Measurements from ENCODE around the gene CDC26. TPM values are rescaled to one million over a fixed set of nuclear protein-coding genes. Genes with fewer than 3 reads are reported as not detected.
A peak's percentile ranks its signal among the peaks of the same experiment; 100 is the strongest.

CDC26 gene
- total RNA-seq (10 to 100 TPM; 23.1 to 23.8 TPM), polyA plus RNA-seq (100 to 1,000 TPM in 1 of 2 donors, 10 to 100 TPM in 1; 42.1 to 134 TPM)
- long read RNA-seq, donor 1, transcript CDC26-201 (4 exons, 872 nt), result major isoform, 5 of 13 reads
- long read RNA-seq, donor 1, partial matches to known transcripts, result 0 of 13 reads
- long read RNA-seq, donor 1, other reads (novel, unspliced or antisense), result 8 of 13 reads
- long read RNA-seq, donor 2, transcript CDC26-201 (4 exons, 872 nt), result major isoform, 12 of 27 reads
- long read RNA-seq, donor 2, partial matches to known transcripts, result 1 of 27 reads
- long read RNA-seq, donor 2, other reads (novel, unspliced or antisense), result 14 of 27 reads

GRCh38 chr9:113275157-113276131 is at the start of gene CDC26, which contains the start of gene PRPF4:
Gene CDC26 (minus strand): TSS chr9:113275572. CDS start chr9:113272507, 3,065 bp downstream.
Gene PRPF4 (plus strand): TSS chr9:113275658. CDS start chr9:113275744, 86 bp downstream.
- Histone ChIP-seq H3K4me3 (ENCODE audit: low read length in 2 of 2) (peak within 1 kb of the TSS; percentile 64 to 97), H3K36me3 (ENCODE audit: control insufficient read depth in 1 of 2, insufficient read depth in 2 of 2, low read length in 1 of 2) (peaks cover 2 to 6% of the 10 kb centered on the region in 2 donors), H3K27ac (ENCODE audit: low read depth in 1 of 2, low read length in 2 of 2) (peak within 1 kb of the TSS; percentile 47 to 82), H3K27me3 (ENCODE audit: control insufficient read depth in 1 of 2, insufficient read depth in 2 of 2, low read length in 1 of 2) (no peaks in the 10 kb centered on the region), H3K9me3 (ENCODE audit: control insufficient read depth, low read length) (no peaks in the 10 kb centered on the region), H3K4me1 (ENCODE audit: control insufficient read depth in 1 of 2, insufficient read depth in 2 of 2, low read length in 2 of 2) (peaks cover 2 to 4% of the 10 kb centered on the region in 2 donors)
- 0% methylated on average over 58 to 63 of the region's 63 CpGs for WGBS, 2 donors
- intact Hi-C loops (cut with DNase I), result loop anchor here (2.0 to 10.0 kb wide), 7 partner anchors 55 to 382 kb away; partner anchors contain the start of genes ALAD (in 2 of the 2), FKBP15 (in 1 of the 2), SLC31A1 (in 1 of the 2) and WDR31 (in 1 of the 2)
- DNase-seq (peak; percentile 98), ATAC-seq (ENCODE audit: low FRiP score) (peak; percentile 98)

- Histone ChIP-seq H3K4me3 (ENCODE audit: low read length in 2 of 2) (no peak overlapping the region), H3K27me3 (ENCODE audit: control insufficient read depth in 1 of 2, insufficient read depth in 2 of 2, low read length in 1 of 2) (no peaks in the 10 kb centered on the region), H3K36me3 (ENCODE audit: control insufficient read depth in 1 of 2, insufficient read depth in 2 of 2, low read length in 1 of 2) (no peaks in the 10 kb centered on the region), H3K4me1 (ENCODE audit: control insufficient read depth in 1 of 2, insufficient read depth in 2 of 2, low read length in 2 of 2) (no peaks in the 10 kb centered on the region), H3K9me3 (ENCODE audit: control insufficient read depth, low read length) (no peaks in the 10 kb centered on the region), H3K27ac (ENCODE audit: low read depth in 1 of 2, low read length in 2 of 2) (no peak overlapping the region)
- WGBS, 2 donors, result 83 to 86% methylated on average over 6 of the region's 6 CpGs
- no peak for DNase-seq
- intact Hi-C loops (cut with DNase I), result no loop called here
- ATAC-seq (ENCODE audit: low FRiP score), result no peak
Measured at GRCh38 chr9:113322671-113323070, 47.3 kb upstream of the CDC26 start.

- H3K27ac ChIP-seq (ENCODE audit: low read depth in 1 of 2, low read length in 2 of 2), result no peak overlapping the region
- intact Hi-C loops (cut with DNase I), result no loop called here
- no peak for ATAC-seq (ENCODE audit: low FRiP score)
- peaks cover 0 to 2% of the 10 kb centered on the region in 2 donors for H3K4me1 ChIP-seq (ENCODE audit: control insufficient read depth in 1 of 2, insufficient read depth in 2 of 2, low read length in 2 of 2)
- DNase-seq, result no peak
- no peaks in the 10 kb centered on the region for H3K27me3 ChIP-seq (ENCODE audit: control insufficient read depth in 1 of 2, insufficient read depth in 2 of 2, low read length in 1 of 2)
- no peaks in the 10 kb centered on the region for H3K9me3 ChIP-seq (ENCODE audit: control insufficient read depth, low read length)
- H3K4me3 ChIP-seq (ENCODE audit: low read length in 2 of 2), result no peak overlapping the region
- H3K36me3 ChIP-seq (ENCODE audit: control insufficient read depth in 1 of 2, insufficient read depth in 2 of 2, low read length in 1 of 2), result no peaks in the 10 kb centered on the region
- 97 to 99% methylated on average over 3 of the region's 3 CpGs for WGBS, 2 donors
Measured at GRCh38 chr9:113320051-113320450, 44.7 kb upstream of the CDC26 start.

- no peak overlapping the region for H3K27ac ChIP-seq (ENCODE audit: low read depth in 1 of 2, low read length in 2 of 2)
- WGBS, 2 donors, result 90 to 94% methylated on average over 2 of the region's 2 CpGs
- H3K9me3 ChIP-seq (ENCODE audit: control insufficient read depth, low read length), result no peaks in the 10 kb centered on the region
- H3K4me1 ChIP-seq (ENCODE audit: control insufficient read depth in 1 of 2, insufficient read depth in 2 of 2, low read length in 2 of 2), result peaks cover 0 to 2% of the 10 kb centered on the region in 2 donors
- DNase-seq (no peak), ATAC-seq (ENCODE audit: low FRiP score) (no peak)
- no peaks in the 10 kb centered on the region for H3K27me3 ChIP-seq (ENCODE audit: control insufficient read depth in 1 of 2, insufficient read depth in 2 of 2, low read length in 1 of 2)
- H3K36me3 ChIP-seq (ENCODE audit: control insufficient read depth in 1 of 2, insufficient read depth in 2 of 2, low read length in 1 of 2), result no peaks in the 10 kb centered on the region
- intact Hi-C loops (cut with DNase I), result loop anchor here in 1 of 2 donors (5.0 to 10.0 kb wide), 2 partner anchors 56 to 83 kb away; partner anchors contain the start of genes ALAD and HDHD3
- no peak overlapping the region for H3K4me3 ChIP-seq (ENCODE audit: low read length in 2 of 2)
Measured at GRCh38 chr9:113319054-113319453, 43.7 kb upstream of the CDC26 start.

- intact Hi-C loops (cut with DNase I), result loop anchor here in 1 of 2 donors (5.0 to 10.0 kb wide), 2 partner anchors 57 to 85 kb away; partner anchors contain the start of genes ALAD and HDHD3
- H3K27me3 ChIP-seq (ENCODE audit: control insufficient read depth in 1 of 2, insufficient read depth in 2 of 2, low read length in 1 of 2), result no peaks in the 10 kb centered on the region
- WGBS, 2 donors, result 46 to 49% methylated on average over 2 of the region's 2 CpGs
- ATAC-seq (ENCODE audit: low FRiP score), result no peak
- peaks cover 0 to 2% of the 10 kb centered on the region in 2 donors for H3K4me1 ChIP-seq (ENCODE audit: control insufficient read depth in 1 of 2, insufficient read depth in 2 of 2, low read length in 2 of 2)
- no peak overlapping the region for H3K27ac ChIP-seq (ENCODE audit: low read depth in 1 of 2, low read length in 2 of 2)
- H3K4me3 ChIP-seq (ENCODE audit: low read length in 2 of 2), result no peak overlapping the region
- no peaks in the 10 kb centered on the region for H3K9me3 ChIP-seq (ENCODE audit: control insufficient read depth, low read length)
- no peak for DNase-seq
- H3K36me3 ChIP-seq (ENCODE audit: control insufficient read depth in 1 of 2, insufficient read depth in 2 of 2, low read length in 1 of 2), result no peaks in the 10 kb centered on the region
Measured at GRCh38 chr9:113317777-113318176, 42.4 kb upstream of the CDC26 start.

- no peaks in the 10 kb centered on the region for H3K27me3 ChIP-seq (ENCODE audit: control insufficient read depth in 1 of 2, insufficient read depth in 2 of 2, low read length in 1 of 2)
- no peak overlapping the region for H3K4me3 ChIP-seq (ENCODE audit: low read length in 2 of 2)
- H3K36me3 ChIP-seq (ENCODE audit: control insufficient read depth in 1 of 2, insufficient read depth in 2 of 2, low read length in 1 of 2), result no peaks in the 10 kb centered on the region
- peak; percentile 36 for ATAC-seq (ENCODE audit: low FRiP score)
- H3K9me3 ChIP-seq (ENCODE audit: control insufficient read depth, low read length), result no peaks in the 10 kb centered on the region
- intact Hi-C loops (cut with DNase I), result loop anchor here in 1 of 2 donors (5.0 to 10.0 kb wide), 2 partner anchors 59 to 86 kb away; partner anchors contain the start of genes ALAD and HDHD3
- no peak overlapping the region for H3K27ac ChIP-seq (ENCODE audit: low read depth in 1 of 2, low read length in 2 of 2)
- DNase-seq, result no peak
- peaks cover 0 to 2% of the 10 kb centered on the region in 2 donors for H3K4me1 ChIP-seq (ENCODE audit: control insufficient read depth in 1 of 2, insufficient read depth in 2 of 2, low read length in 2 of 2)
- 10 to 16% methylated on average over 4 of the region's 4 CpGs for WGBS, 2 donors
Measured at GRCh38 chr9:113316030-113316429, 40.7 kb upstream of the CDC26 start.

- Histone ChIP-seq H3K9me3 (ENCODE audit: control insufficient read depth, low read length) (no peaks in the 10 kb centered on the region), H3K27me3 (ENCODE audit: control insufficient read depth in 1 of 2, insufficient read depth in 2 of 2, low read length in 1 of 2) (no peaks in the 10 kb centered on the region), H3K36me3 (ENCODE audit: control insufficient read depth in 1 of 2, insufficient read depth in 2 of 2, low read length in 1 of 2) (no peaks in the 10 kb centered on the region), H3K27ac (ENCODE audit: low read depth in 1 of 2, low read length in 2 of 2) (no peak overlapping the region), H3K4me1 (ENCODE audit: control insufficient read depth in 1 of 2, insufficient read depth in 2 of 2, low read length in 2 of 2) (peaks cover 0 to 2% of the 10 kb centered on the region in 2 donors), H3K4me3 (ENCODE audit: low read length in 2 of 2) (no peak overlapping the region)
- ATAC-seq (ENCODE audit: low FRiP score) (no peak), DNase-seq (no peak)
- intact Hi-C loops (cut with DNase I), result loop anchor here in 1 of 2 donors (5.0 to 10.0 kb wide), 2 partner anchors 60 to 87 kb away; partner anchors contain the start of genes ALAD and HDHD3
Measured at GRCh38 chr9:113315231-113315630, 39.9 kb upstream of the CDC26 start.

- Histone ChIP-seq H3K36me3 (ENCODE audit: control insufficient read depth in 1 of 2, insufficient read depth in 2 of 2, low read length in 1 of 2) (no peaks in the 10 kb centered on the region), H3K4me1 (ENCODE audit: control insufficient read depth in 1 of 2, insufficient read depth in 2 of 2, low read length in 2 of 2) (peaks cover 0 to 2% of the 10 kb centered on the region in 2 donors), H3K27me3 (ENCODE audit: control insufficient read depth in 1 of 2, insufficient read depth in 2 of 2, low read length in 1 of 2) (no peaks in the 10 kb centered on the region), H3K9me3 (ENCODE audit: control insufficient read depth, low read length) (no peaks in the 10 kb centered on the region), H3K4me3 (ENCODE audit: low read length in 2 of 2) (no peak overlapping the region), H3K27ac (ENCODE audit: low read depth in 1 of 2, low read length in 2 of 2) (no peak overlapping the region)
- ATAC-seq (ENCODE audit: low FRiP score) (no peak), DNase-seq (no peak)
- intact Hi-C loops (cut with DNase I), result loop anchor here in 1 of 2 donors (10.0 kb wide), 1 partner anchor 62 kb away; the partner anchor contains the start of gene HDHD3
- 63 to 77% methylated on average over 5 of the region's 5 CpGs for WGBS, 2 donors
Measured at GRCh38 chr9:113313261-113313660, 37.9 kb upstream of the CDC26 start.

Data from aorta (tissue), 5 donors.